ENCODE data around the gene ABLIM3. TPM values are rescaled to one million over a fixed set of nuclear protein-coding genes. Genes with fewer than 3 reads are reported as not detected.
A peak's percentile ranks its signal among the peaks of the same experiment; 100 is the strongest.

Gene ABLIM3
- total and polyA plus RNA-seq, 2 of the 8 experiments (the other 6 are each of a cell fraction or from before 2014, with no cell fraction given): 0.36 to 0.56 TPM

- no peaks in the 10 kb centered on the region for H3K4me1 ChIP-seq (replicated peaks in 1 of 4; ENCODE audit: control insufficient read depth in 3 of 4, insufficient read depth in 4 of 4, low read length in 3 of 4)
- TF ChIP-seq KDM5A (IDR thresholded peaks at IDR 0.05; ENCODE audit: low read length) (no peak), CBX5 (IDR thresholded peaks at IDR 0.05; ENCODE audit: low read depth, low read length) (no peak), NRF1 (IDR thresholded peaks at IDR 0.05; ENCODE audit: low read depth, low read length) (no peak)
Measured at GRCh38 chr5:149205625-149206523, 64.6 kb downstream of the ABLIM3 start.

More at GRCh38 chr5:149205625-149206523, 64.6 kb downstream of the ABLIM3 start:
- Histone ChIP-seq H3K56ac (replicated peaks; ENCODE audit: insufficient read length, low read depth, low read length) (no peak overlapping the region), H3K23me2 (ENCODE audit: low read depth, low read length) (peaks cover 10% of the 10 kb centered on the region; the same call in 1 of the 2 replicates), H2BK120ac (replicated peaks; ENCODE audit: low read depth, low read length) (no peak overlapping the region), H3K9me3 (ENCODE audit: insufficient read depth in 2 of 2, low read depth in 1 of 2, low read length in 1 of 2) (no peaks in the 10 kb centered on the region), H3K23ac (ENCODE audit: insufficient read length) (no peak overlapping the region), H3K14ac (ENCODE audit: insufficient read length) (no peak overlapping the region), H3K36me3 (ENCODE audit: control insufficient read depth in 2 of 4, insufficient read depth in 4 of 4, low read length in 3 of 4) (no peaks in the 10 kb centered on the region), H3K4me2 (ENCODE audit: insufficient read depth in 1 of 2, low read depth in 2 of 2, low read length in 2 of 2) (no peak overlapping the region), H3K4ac (replicated peaks; ENCODE audit: insufficient read length, low read depth, low read length) (no peak overlapping the region), H4K8ac (ENCODE audit: extremely low read depth, insufficient read depth, low read length) (no peak overlapping the region), H4K91ac (replicated peaks; ENCODE audit: insufficient read length, low read length) (no peak overlapping the region), H2BK20ac (ENCODE audit: low read length) (no peak overlapping the region), H4K20me1 (replicated peaks in 1 of 2; ENCODE audit: control insufficient read depth in 1 of 2, insufficient read depth in 2 of 2, low read length in 2 of 2) (peaks cover 0 to 7% of the 10 kb centered on the region in 2 experiments), H3K4me3 (ENCODE audit: extremely low read depth in 1 of 4, insufficient read depth in 2 of 4, low read depth in 3 of 4, low read length in 4 of 4) (no peak overlapping the region), H2AFZ (ENCODE audit: low read length) (no peak overlapping the region), H3K9ac (replicated peaks in 1 of 4; ENCODE audit: extremely low read depth in 1 of 4, low read depth in 3 of 4, low read length in 3 of 4) (no peak overlapping the region), H3K79me1 (ENCODE audit: low read depth, low read length) (no peaks in the 10 kb centered on the region; the same call in 1 of the 2 replicates), H2BK12ac (ENCODE audit: low read depth, low read length) (no peak overlapping the region), H2BK5ac (ENCODE audit: low read depth, low read length) (no peak overlapping the region), H2BK15ac (ENCODE audit: low read length) (no peak overlapping the region), H2AK5ac (ENCODE audit: low read depth, low read length) (no peak overlapping the region), H3K27me3 (replicated peaks in 1 of 4; ENCODE audit: control insufficient read depth in 3 of 4, extremely low read depth in 1 of 4, insufficient read depth in 3 of 4, low read length in 3 of 4) (0 out of 7 replicates have a peak, but pooled peaks cover 0 to 2% (median 0%) of the 10 kb centered on the region in 4 experiments), H4K5ac (ENCODE audit: insufficient read length, low read depth, low read length) (no peak overlapping the region), H3K79me2 (ENCODE audit: control insufficient read depth in 1 of 2, insufficient read depth in 2 of 2, low read length in 2 of 2) (no peaks in the 10 kb centered on the region), H3K27ac (ENCODE audit: low read depth, low read length) (no peak overlapping the region), H3K18ac (ENCODE audit: extremely low read depth, low read length) (no peak overlapping the region)
- 87% methylated on average over 10 of the region's 10 CpGs; no CpG with 5 or more reads in 1 of the 2 experiments for WGBS, 2 experiments (ENCODE audit: extremely low coverage in 1 of 2, insufficient coverage in 1 of 2, insufficient read length in 1 of 2, insufficient replicate concordance in 2 of 2, low coverage in 1 of 2, low lambda C conversion rate in 2 of 2, missing lambda C conversion rate in 1 of 2)
- DNase-seq (ENCODE audit: low read depth in 1 of 2, low spot score in 2 of 2) (peak in 1 of 2 experiments; percentile 26), FAIRE-seq (no peak)
- POLR2A ChIA-PET (ENCODE audit: partially characterized antibody): no interaction called here
- CTCF ChIA-PET (ENCODE audit: partially characterized antibody): interaction anchor here (1.6 kb wide), 1 partner anchor 32 kb away, joined by 4 read pairs; no protein-coding TSS in a partner anchor
